ENCODE data around the gene CCDC71.

Gene CCDC71

DNA sequence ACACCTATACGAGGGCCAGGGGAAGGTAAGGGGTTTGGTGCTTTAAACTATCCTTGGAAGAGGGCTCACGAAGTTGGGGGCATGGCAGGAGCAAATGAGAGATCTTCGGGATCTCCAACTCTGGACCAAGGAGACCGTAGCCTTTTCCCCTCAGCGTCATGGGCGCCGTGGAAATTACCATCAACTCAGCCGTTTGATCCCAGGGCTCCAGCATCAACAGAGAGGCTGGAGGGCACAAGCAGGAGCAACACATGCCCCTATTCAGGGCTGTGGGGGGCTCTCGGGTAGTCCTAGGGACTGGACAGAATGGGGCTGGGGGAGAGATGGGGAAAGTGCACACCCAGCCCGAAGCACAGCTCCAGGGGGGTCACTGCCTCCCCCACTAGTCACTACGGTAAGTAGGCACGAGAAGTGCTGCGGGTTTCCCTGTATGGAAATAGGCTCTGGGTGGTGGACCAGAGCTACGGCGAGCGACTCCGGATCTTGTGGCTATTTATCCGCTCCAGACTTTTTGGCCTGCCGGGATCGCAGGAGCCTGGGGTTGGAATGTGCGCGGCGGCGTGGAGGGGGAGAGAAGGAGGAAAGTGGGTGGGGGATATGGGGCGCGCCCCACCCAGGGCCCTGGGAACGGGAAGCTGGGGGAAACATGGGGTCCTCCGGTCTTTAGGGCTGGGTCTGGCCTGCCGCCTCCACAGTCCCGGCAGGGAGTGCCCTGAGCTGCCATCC, 32.7 kb downstream of the CCDC71 start:
- Histone ChIP-seq H3K9me3 (ENCODE audit: low read length) (no peaks in the 10 kb centered on the region), H3K36me3 (ENCODE audit: insufficient read depth, low read length) (peaks cover 1% of the 10 kb centered on the region), H3K4me1 (ENCODE audit: insufficient read depth, low read length) (peaks cover 10% of the 10 kb centered on the region), H2AFZ (ENCODE audit: low read depth, low read length) (peak overlapping the region; percentile 98), H3K4me3 (ENCODE audit: low read length) (peak overlapping the region; percentile 73), H3K27me3 (ENCODE audit: insufficient read depth, low read length) (no peaks in the 10 kb centered on the region)

DNA sequence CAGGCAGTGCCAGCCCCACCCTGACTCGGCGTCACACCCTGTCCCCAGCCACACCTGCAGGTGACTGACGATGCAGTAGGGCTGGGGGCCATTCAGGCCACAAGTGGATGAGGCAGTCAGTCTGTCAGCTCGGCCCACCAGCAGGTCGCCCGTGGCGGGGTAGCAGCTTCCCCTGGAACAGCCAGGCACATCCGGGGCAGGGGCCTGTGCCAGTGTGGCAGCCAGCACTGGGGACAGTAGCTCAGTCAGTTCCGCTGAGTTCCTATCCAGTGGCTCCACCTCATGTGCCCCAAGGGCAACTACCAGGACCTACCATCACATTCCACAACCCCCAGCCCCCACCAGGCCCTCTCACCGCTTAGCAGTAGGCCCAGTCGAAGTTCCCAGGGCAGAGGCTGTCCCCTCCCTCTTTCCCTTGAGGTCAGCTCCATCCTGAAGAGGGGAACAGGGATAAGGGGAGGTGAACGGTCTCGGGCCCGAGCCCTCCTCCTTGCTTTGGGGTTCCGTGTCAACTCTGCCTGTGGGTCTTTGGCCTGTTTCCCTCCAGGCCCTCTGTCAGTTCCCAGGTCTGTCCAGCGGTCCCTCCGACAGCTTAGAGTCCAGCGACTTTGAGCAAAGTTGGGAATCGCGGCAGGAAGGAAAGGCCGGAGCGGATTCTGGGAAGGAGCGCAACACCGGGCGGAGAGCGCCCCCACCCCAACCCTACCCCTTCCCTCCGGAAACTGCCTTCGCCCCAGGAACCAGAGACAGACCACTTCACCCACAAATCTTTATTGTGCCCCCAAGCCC, 33.5 kb downstream of the CCDC71 start, which contains the start of gene LAMB2:
Gene LAMB2, minus strand, starts transcription at position 614 of the 789 bp plus-strand sequence. Its CDS starts 183 bp downstream, at position 431.
- peaks cover 3% of the 10 kb centered on the region for H3K36me3 ChIP-seq (ENCODE audit: insufficient read depth, low read length)
- H2AFZ ChIP-seq (ENCODE audit: low read depth, low read length) = peak within 1 kb of the TSS; percentile 98
- peak within 1 kb of the TSS; percentile 73 for H3K4me3 ChIP-seq (ENCODE audit: low read length)
- H3K27me3 ChIP-seq (ENCODE audit: insufficient read depth, low read length) = no peaks in the 10 kb centered on the region
- H3K4me1 ChIP-seq (ENCODE audit: insufficient read depth, low read length) = peaks cover 10% of the 10 kb centered on the region
- H3K9me3 ChIP-seq (ENCODE audit: low read length) = no peaks in the 10 kb centered on the region

DNA sequence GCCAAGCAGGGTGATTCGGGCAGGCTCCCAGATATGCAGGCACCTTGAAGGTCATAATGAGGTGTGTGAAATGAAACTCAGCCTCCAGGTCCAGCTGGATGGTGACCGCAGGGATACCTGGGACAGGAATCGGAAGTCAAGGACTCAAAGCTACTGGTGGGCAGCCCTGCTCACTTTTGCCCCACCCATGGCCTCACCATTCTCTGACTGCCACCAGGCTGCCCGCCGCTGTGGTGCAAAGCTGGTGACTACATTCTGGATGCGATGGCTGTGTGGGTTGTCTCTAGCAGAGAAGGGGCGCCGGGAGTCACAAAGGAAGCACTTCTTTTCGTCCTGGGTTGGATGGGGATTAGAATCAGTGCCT, 34.1 kb downstream of the CCDC71 start:
- H3K4me3 ChIP-seq (ENCODE audit: low read length) = peak overlapping the region; percentile 73
- H3K27me3 ChIP-seq (ENCODE audit: insufficient read depth, low read length) = no peaks in the 10 kb centered on the region
- H3K4me1 ChIP-seq (ENCODE audit: insufficient read depth, low read length) = peaks cover 10% of the 10 kb centered on the region
- peaks cover 3% of the 10 kb centered on the region for H3K36me3 ChIP-seq (ENCODE audit: insufficient read depth, low read length)
- no peaks in the 10 kb centered on the region for H3K9me3 ChIP-seq (ENCODE audit: low read length)
- H2AFZ ChIP-seq (ENCODE audit: low read depth, low read length) = no peak overlapping the region

DNA sequence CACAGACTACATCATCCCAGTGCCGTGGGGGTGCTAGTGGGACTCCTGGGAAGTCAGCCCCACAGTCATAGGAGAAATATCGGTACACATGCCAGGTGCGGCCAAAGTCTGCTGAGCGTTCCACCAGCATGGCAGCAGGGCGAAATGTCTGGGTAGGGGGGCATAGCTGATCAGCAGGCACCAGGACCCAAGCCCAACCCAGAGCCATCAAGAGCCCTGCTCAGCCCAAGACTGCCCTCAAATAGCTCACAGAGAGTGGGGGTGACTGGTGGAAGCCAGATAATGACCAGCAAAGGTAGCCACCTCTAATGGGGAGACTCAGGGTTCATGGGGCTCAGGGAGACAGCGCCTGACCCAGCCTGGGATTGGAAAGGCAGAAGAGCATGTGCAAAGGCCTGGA, 34.6 kb downstream of the CCDC71 start:
- no peak overlapping the region for H2AFZ ChIP-seq (ENCODE audit: low read depth, low read length)
- no peaks in the 10 kb centered on the region for H3K9me3 ChIP-seq (ENCODE audit: low read length)
- H3K27me3 ChIP-seq (ENCODE audit: insufficient read depth, low read length) = no peaks in the 10 kb centered on the region
- H3K4me1 ChIP-seq (ENCODE audit: insufficient read depth, low read length) = peaks cover 10% of the 10 kb centered on the region
- H3K36me3 ChIP-seq (ENCODE audit: insufficient read depth, low read length) = peaks cover 3% of the 10 kb centered on the region
- H3K4me3 ChIP-seq (ENCODE audit: low read length) = peak overlapping the region; percentile 73

DNA sequence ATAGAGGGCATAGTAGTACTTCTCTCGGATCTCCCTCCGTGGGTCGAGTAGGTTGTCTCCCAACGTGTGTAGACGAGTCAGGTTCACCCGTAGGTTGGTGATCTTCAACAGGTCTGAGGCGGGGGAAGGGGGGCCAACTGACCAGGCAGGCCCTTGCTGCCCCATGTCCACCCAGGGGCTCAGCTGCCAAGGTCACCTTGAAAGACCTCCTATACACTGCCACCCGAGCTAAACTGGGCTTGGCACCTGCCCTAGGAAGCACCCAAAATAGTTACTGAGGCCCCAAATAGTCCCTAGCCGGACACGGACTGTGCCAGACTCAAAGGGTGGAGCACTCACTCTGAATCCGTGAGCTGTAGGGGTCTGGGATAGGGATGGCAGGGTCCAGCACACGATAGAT, 35.1 kb downstream of the CCDC71 start:
- H3K9me3 ChIP-seq (ENCODE audit: low read length) = no peaks in the 10 kb centered on the region
- H3K4me1 ChIP-seq (ENCODE audit: insufficient read depth, low read length) = peaks cover 10% of the 10 kb centered on the region
- peaks cover 5% of the 10 kb centered on the region for H3K36me3 ChIP-seq (ENCODE audit: insufficient read depth, low read length)
- H2AFZ ChIP-seq (ENCODE audit: low read depth, low read length) = no peak overlapping the region
- no peaks in the 10 kb centered on the region for H3K27me3 ChIP-seq (ENCODE audit: insufficient read depth, low read length)
- no peak overlapping the region for H3K4me3 ChIP-seq (ENCODE audit: low read length)

DNA sequence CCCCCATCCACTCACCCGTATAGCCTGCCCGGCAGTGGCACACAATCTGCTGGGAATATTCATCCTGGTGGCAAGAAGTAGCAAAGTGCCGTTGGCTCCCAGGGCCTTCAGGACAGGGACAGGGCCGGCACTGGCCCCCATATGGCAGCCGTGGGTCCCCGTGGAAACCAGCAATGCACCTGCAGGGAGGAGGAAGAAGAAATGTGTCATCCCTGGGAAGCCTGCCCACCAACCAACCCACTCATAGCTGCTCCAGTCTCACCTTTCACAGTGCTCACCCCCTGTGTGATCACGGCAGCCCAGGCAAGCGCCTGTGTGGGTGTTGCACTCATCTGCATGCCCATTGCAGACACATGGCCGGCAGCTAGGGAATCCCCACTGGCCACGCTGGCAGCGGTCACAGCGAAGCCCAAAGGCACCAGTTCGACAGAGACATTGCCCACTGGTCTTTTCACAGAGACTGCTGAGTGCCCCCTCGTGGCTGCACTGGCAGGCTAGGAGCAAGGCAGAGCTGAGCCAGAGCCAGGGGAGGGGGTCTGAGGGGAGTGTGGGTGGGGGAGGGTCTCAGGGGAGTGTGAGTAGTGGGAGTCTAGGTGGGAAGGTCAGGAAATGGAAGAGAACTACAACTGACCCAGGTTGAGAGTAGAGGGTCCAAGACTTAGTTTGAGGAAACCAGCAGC, 41.0 kb downstream of the CCDC71 start:
- Histone ChIP-seq H3K4me1 (ENCODE audit: insufficient read depth, low read length) (peaks cover 3% of the 10 kb centered on the region), H3K27me3 (ENCODE audit: insufficient read depth, low read length) (no peaks in the 10 kb centered on the region), H3K9me3 (ENCODE audit: low read length) (no peaks in the 10 kb centered on the region), H3K4me3 (ENCODE audit: low read length) (no peak overlapping the region), H2AFZ (ENCODE audit: low read depth, low read length) (no peak overlapping the region), H3K36me3 (ENCODE audit: insufficient read depth, low read length) (peaks cover 44% of the 10 kb centered on the region)

- Histone ChIP-seq H3K27me3 (ENCODE audit: insufficient read depth, low read length) (no peaks in the 10 kb centered on the region), H3K4me3 (ENCODE audit: low read length) (no peak overlapping the region), H2AFZ (ENCODE audit: low read depth, low read length) (no peak overlapping the region), H3K9me3 (ENCODE audit: low read length) (no peaks in the 10 kb centered on the region), H3K36me3 (ENCODE audit: insufficient read depth, low read length) (peaks cover 44% of the 10 kb centered on the region), H3K4me1 (ENCODE audit: insufficient read depth, low read length) (peaks cover 12% of the 10 kb centered on the region)
These were observed 41.9 kb downstream of the CCDC71 start for GRCh38 chr3:49124203-49124602.

DNA sequence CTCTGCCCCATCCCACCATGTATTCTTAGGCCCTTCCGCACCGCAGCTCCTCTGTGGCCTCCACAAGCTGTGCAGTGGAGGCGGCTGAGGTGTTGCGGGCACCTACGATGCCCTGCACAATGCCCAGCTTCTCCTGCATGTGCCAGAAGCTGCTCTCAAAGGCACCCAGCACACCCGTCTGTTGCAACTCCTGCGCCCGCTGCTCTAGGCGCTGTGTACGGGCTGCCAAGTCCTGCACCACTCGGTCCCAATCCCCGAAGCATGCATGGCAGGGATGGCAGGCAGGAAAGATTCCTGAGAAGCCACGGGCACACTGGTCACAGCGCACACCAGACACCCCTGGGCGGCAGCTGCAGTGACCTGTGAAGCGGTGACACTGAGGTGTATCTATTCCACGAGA, 42.4 kb downstream of the CCDC71 start:
- H3K4me3 ChIP-seq (ENCODE audit: low read length) = no peak overlapping the region
- H3K36me3 ChIP-seq (ENCODE audit: insufficient read depth, low read length) = peaks cover 49% of the 10 kb centered on the region
- H3K4me1 ChIP-seq (ENCODE audit: insufficient read depth, low read length) = peaks cover 15% of the 10 kb centered on the region
- H3K27me3 ChIP-seq (ENCODE audit: insufficient read depth, low read length) = no peaks in the 10 kb centered on the region
- no peak overlapping the region for H2AFZ ChIP-seq (ENCODE audit: low read depth, low read length)
- H3K9me3 ChIP-seq (ENCODE audit: low read length) = no peaks in the 10 kb centered on the region

DNA sequence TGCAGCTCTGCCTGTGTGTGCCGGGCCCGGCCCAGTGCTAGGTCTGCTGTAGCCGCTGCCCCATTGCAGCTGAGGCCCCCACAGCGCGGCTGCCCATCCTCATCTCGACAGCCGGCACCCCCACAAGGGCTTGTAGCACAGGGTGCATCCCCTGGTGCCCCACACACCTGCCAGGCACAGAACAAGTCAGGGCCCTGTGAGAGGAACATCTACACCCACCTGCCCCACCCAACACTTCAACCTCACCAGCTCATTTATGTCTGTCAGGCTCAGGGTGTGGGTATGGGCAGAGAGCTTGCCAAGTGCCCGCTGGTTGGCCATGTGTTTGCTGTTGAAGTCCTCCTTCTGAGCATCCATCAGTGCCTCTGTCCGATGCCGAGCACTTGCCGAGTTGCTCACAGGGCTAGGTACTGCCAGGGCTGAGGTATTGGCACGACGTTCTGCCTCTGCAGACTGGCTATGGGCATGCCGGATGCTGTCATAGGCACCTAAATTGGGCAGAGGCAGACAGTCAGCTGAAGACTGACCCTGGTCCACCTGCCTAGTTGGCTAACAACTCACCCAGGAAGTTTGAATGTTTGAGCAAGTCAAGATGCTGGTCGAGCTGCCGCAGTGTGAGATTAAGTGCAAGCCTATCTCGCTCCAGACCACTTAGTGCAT, 43.1 kb downstream of the CCDC71 start:
- H3K4me3 ChIP-seq (ENCODE audit: low read length) = no peak overlapping the region
- H3K36me3 ChIP-seq (ENCODE audit: insufficient read depth, low read length) = peaks cover 47% of the 10 kb centered on the region
- peaks cover 15% of the 10 kb centered on the region for H3K4me1 ChIP-seq (ENCODE audit: insufficient read depth, low read length)
- no peaks in the 10 kb centered on the region for H3K27me3 ChIP-seq (ENCODE audit: insufficient read depth, low read length)
- H3K9me3 ChIP-seq (ENCODE audit: low read length) = no peaks in the 10 kb centered on the region
- H2AFZ ChIP-seq (ENCODE audit: low read depth, low read length) = no peak overlapping the region

GRCh38 chr3:49122451-49122850, 43.7 kb downstream of the CCDC71 start:
- no peaks in the 10 kb centered on the region for H3K9me3 ChIP-seq (ENCODE audit: low read length)
- no peaks in the 10 kb centered on the region for H3K27me3 ChIP-seq (ENCODE audit: insufficient read depth, low read length)
- H3K4me1 ChIP-seq (ENCODE audit: insufficient read depth, low read length) = peaks cover 15% of the 10 kb centered on the region
- no peak overlapping the region for H3K4me3 ChIP-seq (ENCODE audit: low read length)
- H3K36me3 ChIP-seq (ENCODE audit: insufficient read depth, low read length) = peaks cover 53% of the 10 kb centered on the region
- no peak overlapping the region for H2AFZ ChIP-seq (ENCODE audit: low read depth, low read length)

- peaks cover 15% of the 10 kb centered on the region for H3K4me1 ChIP-seq (ENCODE audit: insufficient read depth, low read length)
- H3K4me3 ChIP-seq (ENCODE audit: low read length) = no peak overlapping the region
- peaks cover 57% of the 10 kb centered on the region for H3K36me3 ChIP-seq (ENCODE audit: insufficient read depth, low read length)
- no peaks in the 10 kb centered on the region for H3K9me3 ChIP-seq (ENCODE audit: low read length)
- no peak overlapping the region for H2AFZ ChIP-seq (ENCODE audit: low read depth, low read length)
- no peaks in the 10 kb centered on the region for H3K27me3 ChIP-seq (ENCODE audit: insufficient read depth, low read length)
These were observed 44.1 kb downstream of the CCDC71 start for GRCh38 chr3:49122022-49122421.

DNA sequence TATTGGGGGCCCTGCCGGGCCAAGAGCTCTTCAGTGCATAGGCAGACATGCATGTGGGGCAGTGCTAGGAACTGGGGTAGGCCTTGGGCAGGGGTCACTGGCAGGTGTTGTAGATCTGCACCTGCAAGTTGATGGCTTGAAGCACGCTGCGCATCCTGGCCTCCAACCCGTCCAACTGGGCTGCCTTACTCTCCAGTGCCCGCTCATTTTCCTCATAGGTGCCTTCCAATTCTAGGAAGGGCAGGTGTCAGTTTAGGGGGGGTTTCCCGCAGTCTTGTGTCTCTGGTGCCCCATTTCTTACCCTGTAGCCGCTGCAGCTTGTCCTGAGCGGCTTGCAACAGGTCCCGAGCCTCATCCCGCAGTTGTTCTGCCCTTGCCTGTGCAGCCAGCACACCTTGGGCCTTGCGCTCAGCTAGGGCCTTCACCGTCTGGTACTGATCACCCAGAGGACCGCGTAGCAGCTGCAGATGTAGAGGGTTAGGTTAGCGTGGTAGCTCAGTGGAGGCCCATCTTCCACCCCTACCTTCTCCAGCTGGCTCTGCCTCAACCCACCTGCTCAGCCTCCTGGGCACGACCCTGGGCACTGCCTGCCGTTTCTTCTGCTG, 44.9 kb downstream of the CCDC71 start:
- H2AFZ ChIP-seq (ENCODE audit: low read depth, low read length) = peak overlapping the region; percentile 10
- H3K4me3 ChIP-seq (ENCODE audit: low read length) = peak overlapping the region; percentile 94
- no peaks in the 10 kb centered on the region for H3K27me3 ChIP-seq (ENCODE audit: insufficient read depth, low read length)
- peaks cover 65% of the 10 kb centered on the region for H3K36me3 ChIP-seq (ENCODE audit: insufficient read depth, low read length)
- H3K9me3 ChIP-seq (ENCODE audit: low read length) = no peaks in the 10 kb centered on the region
- peaks cover 15% of the 10 kb centered on the region for H3K4me1 ChIP-seq (ENCODE audit: insufficient read depth, low read length)
